SK-N-SH treated with all-trans-retinoic acid at 6 μM for 48 hours (cell line): ENCODE data around the gene ZNF709.

Experiments
- ATAC-seq: fragments of 200-7000 bp; cut with Tn5 transposase; 3 replicates; pipeline ENCODE4 v1.9.1; 2020; ENCODE audit warnings: mild to moderate bottlenecking, moderate library complexity
- ARNTL ChIP-seq: fragments of 450-650 bp; formaldehyde crosslinking; IDR thresholded peaks from 2 replicates; pipeline ENCODE4 v1.5.0; 2020; ENCODE audit warnings: low read depth, mild to moderate bottlenecking, moderate library complexity, borderline replicate concordance
- CREB5 ChIP-seq: fragments of 250-450 bp; sonication (Bioruptor Pico); IDR thresholded peaks from 2 replicates; pipeline ENCODE4 v1.5.1; 2020; ENCODE audit warnings: low read depth, mild to moderate bottlenecking, moderate library complexity
- CSRNP3 ChIP-seq: fragments of 250-450 bp; sonication (Bioruptor Pico); IDR thresholded peaks from 2 replicates; pipeline ENCODE4 v1.5.1; 2021; ENCODE audit warnings: mild to moderate bottlenecking, moderate library complexity
- ESRRG ChIP-seq: fragments of 250-450 bp; sonication (Bioruptor Pico); IDR thresholded peaks from 2 replicates; pipeline ENCODE4 v1.6.1; 2021; ENCODE audit warnings: mild to moderate bottlenecking
- GLIS3 ChIP-seq: fragments of 250-450 bp; sonication (Bioruptor Pico); IDR thresholded peaks from 2 replicates; pipeline ENCODE4 v1.5.0; 2020; ENCODE audit warnings: mild to moderate bottlenecking, moderate library complexity
- ISL1 ChIP-seq: fragments of 250-450 bp; sonication (Bioruptor Pico); IDR thresholded peaks from 2 replicates; pipeline ENCODE4 v2.1.2; 2022; ENCODE audit warnings: mild to moderate bottlenecking, moderate library complexity
- PATZ1 ChIP-seq: fragments of 250-450 bp; sonication (Bioruptor Pico); IDR thresholded peaks from 2 replicates; pipeline ENCODE4 v1.8.0; 2020; ENCODE audit warnings: mild to moderate bottlenecking, moderate library complexity, borderline replicate concordance
- POU6F1 ChIP-seq: fragments of 250-450 bp; sonication (Bioruptor Pico); IDR thresholded peaks from 2 replicates; pipeline ENCODE4 v1.8.0; 2021; ENCODE audit warnings: low read depth, mild to moderate bottlenecking, moderate library complexity, borderline replicate concordance
- RARB ChIP-seq: fragments of 250-450 bp; sonication (Bioruptor Pico); IDR thresholded peaks from 2 replicates; pipeline ENCODE4 v1.8.0; 2021; ENCODE audit warnings: mild to moderate bottlenecking, moderate library complexity
- TCF4 ChIP-seq: fragments of 250-450 bp; sonication (Bioruptor Pico); IDR thresholded peaks from 2 replicates; pipeline ENCODE4 v1.8.0; 2021; ENCODE audit warnings: mild to moderate bottlenecking, moderate library complexity, borderline replicate concordance
- TOX ChIP-seq: fragments of 250-450 bp; sonication (Bioruptor Pico); IDR thresholded peaks from 2 replicates; pipeline ENCODE4 v1.8.0; 2021; ENCODE audit warnings: mild to moderate bottlenecking, moderate library complexity, borderline replicate concordance
- TSHZ2 ChIP-seq: fragments of 250-450 bp; sonication (Bioruptor Pico); IDR thresholded peaks from 2 replicates; pipeline ENCODE4 v1.5.0; 2020; ENCODE audit warnings: mild to moderate bottlenecking, moderate library complexity
- ZC3H10 ChIP-seq: fragments of 250-450 bp; sonication (Bioruptor Pico); IDR thresholded peaks from 2 replicates; pipeline ENCODE4 v1.5.1; 2021; ENCODE audit warnings: mild to moderate bottlenecking, moderate library complexity
- ZFP3 ChIP-seq: fragments of 250-450 bp; sonication (Bioruptor Pico); IDR thresholded peaks from 2 replicates; pipeline ENCODE4 v1.5.0; 2020; ENCODE audit warnings: mild to moderate bottlenecking, moderate library complexity
- ZNF70 ChIP-seq: fragments of 450-650 bp; formaldehyde crosslinking; IDR thresholded peaks from 2 replicates; pipeline ENCODE4 v1.5.0; 2020; ENCODE audit warnings: mild to moderate bottlenecking, moderate library complexity

The ZNF709 gene

GRCh38 chr19:12453495-12453894 is 31.1 kb downstream of the ZNF709 start:
- TF ChIP-seq ZNF70 (CRISPR knock-in tag) (no peak), GLIS3 (CRISPR knock-in tag) (no peak), PATZ1 (CRISPR knock-in tag) (no peak), ZC3H10 (CRISPR knock-in tag) (no peak), ZFP3 (CRISPR knock-in tag) (no peak), TOX (CRISPR knock-in tag) (no peak), POU6F1 (no peak), TSHZ2 (CRISPR knock-in tag) (no peak)
- ATAC-seq: no peak

- ATAC-seq: no peak
These were observed 33.8 kb downstream of the ZNF709 start for GRCh38 chr19:12450844-12451243.

More at GRCh38 chr19:12450844-12451243, 33.8 kb downstream of the ZNF709 start:
- TF ChIP-seq CREB5 (CRISPR knock-in tag): no peak
- no peak for TF ChIP-seq ESRRG (CRISPR knock-in tag)
- no peak for TF ChIP-seq CSRNP3 (CRISPR knock-in tag)
- no peak for TF ChIP-seq TCF4 (CRISPR knock-in tag)
- TF ChIP-seq TSHZ2 (CRISPR knock-in tag): no peak
- TF ChIP-seq ARNTL: no peak
- no peak for TF ChIP-seq POU6F1
- TF ChIP-seq ZFP3 (CRISPR knock-in tag): no peak
- no peak for TF ChIP-seq TOX (CRISPR knock-in tag)
- TF ChIP-seq RARB: no peak
- TF ChIP-seq ISL1: no peak
